Glutamatergic neuron (in vitro differentiated cells): ENCODE data around the gene NARF. TPM values are rescaled to one million over a fixed set of nuclear protein-coding genes. Genes with fewer than 3 reads are reported as not detected.

Experiments used
- DNase-seq: peaks from one replicate; pipeline ENCODE4 v3.0.0; 2022
- H3K27ac Mint-ChIP-seq: one replicate; pipeline ENCODE4 v1.8.0; 2020; ENCODE audit warnings: mild to moderate bottlenecking, mixed read lengths, inconsistent platforms; ENCODE audit not compliant: unreplicated experiment
- H3K27me3 Mint-ChIP-seq: one replicate; pipeline ENCODE4 v1.8.0; 2020; ENCODE audit warnings: mild to moderate bottlenecking, moderate library complexity, mixed read lengths, inconsistent platforms; ENCODE audit not compliant: unreplicated experiment
- H3K36me3 Mint-ChIP-seq: one replicate; pipeline ENCODE4 v1.8.0; 2020; ENCODE audit warnings: mild to moderate bottlenecking, mixed read lengths, inconsistent platforms; ENCODE audit not compliant: unreplicated experiment
- H3K4me1 Mint-ChIP-seq: one replicate; pipeline ENCODE4 v1.8.0; 2020; ENCODE audit warnings: mild to moderate bottlenecking, low read depth, mixed read lengths, inconsistent platforms; ENCODE audit not compliant: unreplicated experiment
- H3K4me3 Mint-ChIP-seq: one replicate; pipeline ENCODE4 v1.8.0; 2020; ENCODE audit warnings: mild to moderate bottlenecking, mixed read lengths, inconsistent platforms; ENCODE audit not compliant: unreplicated experiment
- H3K9me3 Mint-ChIP-seq: one replicate; pipeline ENCODE4 v1.8.0; 2020; ENCODE audit warnings: mild to moderate bottlenecking, moderate library complexity, mixed read lengths, inconsistent platforms; ENCODE audit not compliant: unreplicated experiment
- CTCF ChIP-seq: fragments of 200-600 bp; sonication (generic); IDR thresholded peaks from one replicate; pipeline ENCODE4 v1.5.0; 2021; ENCODE audit not compliant: partially characterized antibody, unreplicated experiment
- total RNA-seq: library from RNA; stranded (reverse); fragmentation: NEBNext Ultra II Directional; extraction: Animal tissue kit (Norgen Biotek cat#: 25700); gene quantifications from one replicate; pipeline ENCODE4 v1.2.1, GENCODE V29; 2021; ENCODE audit not compliant: unreplicated experiment

The NARF gene
- total RNA-seq, 1 donor from 2014 or later = 177 TPM

GRCh38 chr17:82424001-82424862 is 34.3 kb upstream of the NARF start:
- no peak for DNase-seq
- Mint-ChIP-seq H3K27me3 (peaks cover 5% of the 10 kb centered on the region), H3K36me3 (peaks cover 28% of the 10 kb centered on the region), H3K9me3 (peaks cover 15% of the 10 kb centered on the region), H3K27ac (peak overlapping the region; percentile 44), H3K4me3 (no peak overlapping the region), H3K4me1 (no peaks in the 10 kb centered on the region)
- TF ChIP-seq CTCF = peak; percentile 59

GRCh38 chr17:82424863-82425159 is 33.7 kb upstream of the NARF start:
- Mint-ChIP-seq H3K4me3 (no peak overlapping the region), H3K9me3 (peaks cover 15% of the 10 kb centered on the region), H3K27me3 (peaks cover 5% of the 10 kb centered on the region), H3K36me3 (peaks cover 26% of the 10 kb centered on the region), H3K4me1 (peaks cover 5% of the 10 kb centered on the region), H3K27ac (peak overlapping the region; percentile 44)
- no peak for DNase-seq
- TF ChIP-seq CTCF = no peak

GRCh38 chr17:82428546-82428945 is 30.0 kb upstream of the NARF start:
- no peak overlapping the region for H3K4me3 Mint-ChIP-seq
- DNase-seq = no peak
- TF ChIP-seq CTCF = no peak
- peaks cover 6% of the 10 kb centered on the region for H3K27me3 Mint-ChIP-seq
- H3K27ac Mint-ChIP-seq = no peak overlapping the region
- peaks cover 5% of the 10 kb centered on the region for H3K4me1 Mint-ChIP-seq
- peaks cover 4% of the 10 kb centered on the region for H3K36me3 Mint-ChIP-seq
- peaks cover 6% of the 10 kb centered on the region for H3K9me3 Mint-ChIP-seq

GRCh38 chr17:82429824-82430223 is 28.7 kb upstream of the NARF start:
- Mint-ChIP-seq H3K27ac (no peak overlapping the region), H3K36me3 (peaks cover 4% of the 10 kb centered on the region), H3K27me3 (peaks cover 4% of the 10 kb centered on the region), H3K9me3 (peaks cover 3% of the 10 kb centered on the region), H3K4me1 (peaks cover 5% of the 10 kb centered on the region), H3K4me3 (peak overlapping the region; percentile 54)
- TF ChIP-seq CTCF = no peak
- no peak for DNase-seq

- Mint-ChIP-seq H3K27me3 (peaks cover 2% of the 10 kb centered on the region), H3K27ac (no peak overlapping the region), H3K9me3 (peaks cover 3% of the 10 kb centered on the region), H3K4me3 (no peak overlapping the region), H3K36me3 (peaks cover 4% of the 10 kb centered on the region), H3K4me1 (peaks cover 5% of the 10 kb centered on the region)
- no peak for TF ChIP-seq CTCF
- DNase-seq = no peak
Measured at GRCh38 chr17:82432017-82432416, 26.5 kb upstream of the NARF start.
